Endothelial cell of umbilical vein (primary cell): ENCODE results near the gene ADRB2.

ENCODE experiments used
- EZH2 ChIP-seq: IDR thresholded peaks from 2 replicates; pipeline ENCODE4 v1.6.1; 2012; ENCODE audit warnings: borderline replicate concordance, low read depth, mild to moderate bottlenecking, moderate library complexity, low read length, inconsistent platforms; ENCODE audit not compliant: severe bottlenecking
- POLR2AphosphoS5 ChIP-seq: IDR thresholded peaks from 2 replicates; pipeline ENCODE4 v1.6.1; 2012; ENCODE audit warnings: low read depth, mild to moderate bottlenecking, control low read depth, low read length, moderate library complexity; ENCODE audit not compliant: insufficient read depth
- TF ChIP-seq, protein P1 (sequence below), 2 donors: IDR thresholded peaks; 1 replicate in 1 of 2; 2 replicates in 1 of 2; pipeline ENCODE4 v1.5.1; 2011; ENCODE audit warnings: low read length in 2 of 2, mild to moderate bottlenecking in 2 of 2, moderate library complexity in 2 of 2, control low read depth in 1 of 2, inconsistent platforms in 1 of 2, low read depth in 1 of 2; ENCODE audit not compliant: insufficient read depth in 1 of 2; ENCODE audit errors: extremely low read depth in 1 of 2
- TF ChIP-seq, protein P2 (sequence below): IDR thresholded peaks from 2 replicates; pipeline ENCODE4 v1.6.1; 2011; ENCODE audit not compliant: insufficient read depth, insufficient read length

DNA sequence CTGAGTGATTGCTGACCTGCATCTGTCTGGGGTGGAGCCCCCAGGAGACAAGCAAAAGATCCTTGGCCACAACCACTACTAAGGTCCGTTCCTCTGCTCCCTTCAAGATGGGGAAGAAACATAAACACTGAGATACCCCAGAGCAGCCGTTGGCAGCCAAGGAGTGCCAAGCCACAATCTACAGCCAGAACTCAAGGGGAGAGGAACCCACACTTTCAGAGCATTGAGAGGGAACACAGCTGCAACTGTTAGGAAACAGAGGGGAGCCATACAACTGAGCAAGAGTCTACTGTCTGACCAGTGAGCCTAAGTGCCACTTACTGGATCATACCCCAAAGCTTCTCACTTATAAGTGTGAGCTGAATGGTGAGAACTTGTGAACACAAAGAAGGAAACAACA lies 44.6 kb upstream of the ADRB2 start:
- TF ChIP-seq EZH2 (no peak), POLR2AphosphoS5 (no peak)
- TF ChIP-seq, protein P1, sequence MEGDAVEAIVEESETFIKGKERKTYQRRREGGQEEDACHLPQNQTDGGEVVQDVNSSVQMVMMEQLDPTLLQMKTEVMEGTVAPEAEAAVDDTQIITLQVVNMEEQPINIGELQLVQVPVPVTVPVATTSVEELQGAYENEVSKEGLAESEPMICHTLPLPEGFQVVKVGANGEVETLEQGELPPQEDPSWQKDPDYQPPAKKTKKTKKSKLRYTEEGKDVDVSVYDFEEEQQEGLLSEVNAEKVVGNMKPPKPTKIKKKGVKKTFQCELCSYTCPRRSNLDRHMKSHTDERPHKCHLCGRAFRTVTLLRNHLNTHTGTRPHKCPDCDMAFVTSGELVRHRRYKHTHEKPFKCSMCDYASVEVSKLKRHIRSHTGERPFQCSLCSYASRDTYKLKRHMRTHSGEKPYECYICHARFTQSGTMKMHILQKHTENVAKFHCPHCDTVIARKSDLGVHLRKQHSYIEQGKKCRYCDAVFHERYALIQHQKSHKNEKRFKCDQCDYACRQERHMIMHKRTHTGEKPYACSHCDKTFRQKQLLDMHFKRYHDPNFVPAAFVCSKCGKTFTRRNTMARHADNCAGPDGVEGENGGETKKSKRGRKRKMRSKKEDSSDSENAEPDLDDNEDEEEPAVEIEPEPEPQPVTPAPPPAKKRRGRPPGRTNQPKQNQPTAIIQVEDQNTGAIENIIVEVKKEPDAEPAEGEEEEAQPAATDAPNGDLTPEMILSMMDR (IDR thresholded peaks at IDR 0.05; ENCODE audit: extremely low read depth in 1 of 2, insufficient read depth in 1 of 2, low read depth in 1 of 2, low read length in 2 of 2) = no peak
- TF ChIP-seq, protein P2, sequence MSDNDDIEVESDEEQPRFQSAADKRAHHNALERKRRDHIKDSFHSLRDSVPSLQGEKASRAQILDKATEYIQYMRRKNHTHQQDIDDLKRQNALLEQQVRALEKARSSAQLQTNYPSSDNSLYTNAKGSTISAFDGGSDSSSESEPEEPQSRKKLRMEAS = no peak
